ENCODE results near the gene STAC3.

Gene STAC3

DNA sequence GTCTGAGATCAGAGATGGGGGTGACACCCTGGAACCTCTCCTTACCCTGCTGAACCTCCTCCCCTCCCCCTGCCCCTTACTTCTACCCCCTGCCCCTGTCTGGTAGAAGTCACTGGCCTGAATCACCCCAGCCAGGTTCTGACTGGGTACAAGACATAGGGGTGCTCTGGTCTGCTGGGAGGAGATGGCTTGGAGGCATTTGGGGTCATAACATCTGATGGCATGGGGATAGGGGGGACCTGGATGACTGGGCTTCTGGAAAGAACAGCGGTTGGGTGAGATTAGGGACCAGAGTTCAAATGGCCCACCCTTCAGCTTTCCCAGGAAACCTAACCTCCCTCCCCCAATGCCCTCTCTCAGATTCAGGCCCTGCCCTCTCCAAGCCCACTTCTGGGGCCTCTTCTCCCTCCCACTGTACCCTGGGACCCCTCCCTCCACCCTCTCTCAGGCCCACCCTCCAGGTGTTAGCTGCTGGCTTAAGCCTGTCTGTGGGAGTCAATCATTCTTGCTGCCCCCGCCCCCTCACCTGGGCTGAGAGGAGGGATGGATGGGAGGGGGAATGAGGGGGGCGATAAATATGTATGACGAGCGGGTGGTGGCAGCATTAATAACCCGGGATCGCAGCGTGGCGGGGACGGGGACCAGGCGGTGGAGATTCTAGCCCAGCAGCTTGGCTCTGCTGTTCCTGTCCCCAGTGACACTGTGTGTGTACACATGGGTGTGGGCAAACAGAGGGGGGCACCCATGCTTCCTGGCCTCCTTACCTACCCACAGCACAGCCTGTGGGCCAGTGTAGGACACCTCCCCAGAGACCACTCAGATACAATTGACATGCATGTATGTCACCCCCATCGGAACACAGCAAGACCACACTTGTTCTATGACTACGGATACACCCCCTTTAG is 28.4 kb downstream of the STAC3 start:
- H3K4me3 ChIP-seq (ENCODE audit: low read depth, low read length) = no peak overlapping the region
- DNase-seq (ENCODE audit: low read depth, low spot score) = no peak
- in situ Hi-C loops (cut with HindIII; ENCODE audit: low sequenced_read_pairs) = no loop called here
- TF ChIP-seq, protein P1, sequence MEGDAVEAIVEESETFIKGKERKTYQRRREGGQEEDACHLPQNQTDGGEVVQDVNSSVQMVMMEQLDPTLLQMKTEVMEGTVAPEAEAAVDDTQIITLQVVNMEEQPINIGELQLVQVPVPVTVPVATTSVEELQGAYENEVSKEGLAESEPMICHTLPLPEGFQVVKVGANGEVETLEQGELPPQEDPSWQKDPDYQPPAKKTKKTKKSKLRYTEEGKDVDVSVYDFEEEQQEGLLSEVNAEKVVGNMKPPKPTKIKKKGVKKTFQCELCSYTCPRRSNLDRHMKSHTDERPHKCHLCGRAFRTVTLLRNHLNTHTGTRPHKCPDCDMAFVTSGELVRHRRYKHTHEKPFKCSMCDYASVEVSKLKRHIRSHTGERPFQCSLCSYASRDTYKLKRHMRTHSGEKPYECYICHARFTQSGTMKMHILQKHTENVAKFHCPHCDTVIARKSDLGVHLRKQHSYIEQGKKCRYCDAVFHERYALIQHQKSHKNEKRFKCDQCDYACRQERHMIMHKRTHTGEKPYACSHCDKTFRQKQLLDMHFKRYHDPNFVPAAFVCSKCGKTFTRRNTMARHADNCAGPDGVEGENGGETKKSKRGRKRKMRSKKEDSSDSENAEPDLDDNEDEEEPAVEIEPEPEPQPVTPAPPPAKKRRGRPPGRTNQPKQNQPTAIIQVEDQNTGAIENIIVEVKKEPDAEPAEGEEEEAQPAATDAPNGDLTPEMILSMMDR (IDR thresholded peaks at IDR 0.05; ENCODE audit: low read depth, low read length) = no peak

DNA sequence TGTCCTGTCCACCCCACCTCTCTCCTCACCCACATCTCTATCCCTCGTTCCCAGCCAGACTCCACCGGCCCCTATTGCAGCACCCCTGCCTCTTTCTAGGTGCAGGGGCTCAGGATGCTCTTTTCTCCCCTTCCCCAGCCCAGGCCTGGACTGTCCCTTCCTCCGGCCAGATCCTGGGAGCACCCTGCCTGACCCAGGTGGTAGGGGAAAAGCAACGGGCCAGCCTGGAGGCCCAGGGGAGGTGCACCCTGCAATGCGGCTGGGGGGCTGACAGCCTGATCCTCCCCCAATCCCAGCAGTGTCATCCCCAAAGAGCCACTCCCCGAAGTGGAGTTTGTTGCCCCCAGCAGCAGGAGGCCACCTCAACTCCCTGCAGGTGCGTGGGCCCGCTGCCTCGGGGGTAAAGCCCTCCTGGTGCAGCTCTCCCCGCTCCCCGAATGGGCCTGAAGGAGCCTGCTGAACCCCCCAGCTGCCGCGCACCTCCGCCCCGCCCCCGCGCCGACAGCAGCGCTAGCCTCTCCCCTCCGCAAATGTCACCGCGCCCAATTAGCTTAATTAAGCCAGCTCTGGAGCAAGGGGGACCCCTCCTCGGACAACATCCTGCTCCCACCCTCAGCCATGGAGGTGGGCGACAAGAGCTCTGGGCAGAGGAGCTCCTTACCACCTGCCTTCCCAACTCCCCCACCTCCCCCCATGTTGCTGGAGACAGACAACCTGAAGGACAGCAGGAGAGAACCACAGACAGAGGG is 29.6 kb downstream of the STAC3 start:
- in situ Hi-C loops (cut with HindIII; ENCODE audit: low sequenced_read_pairs) = no loop called here
- TF ChIP-seq, protein P1 (IDR thresholded peaks at IDR 0.05; ENCODE audit: low read depth, low read length) = no peak
- DNase-seq (ENCODE audit: low read depth, low spot score) = no peak
- no peak overlapping the region for H3K4me3 ChIP-seq (ENCODE audit: low read depth, low read length)

DNA sequence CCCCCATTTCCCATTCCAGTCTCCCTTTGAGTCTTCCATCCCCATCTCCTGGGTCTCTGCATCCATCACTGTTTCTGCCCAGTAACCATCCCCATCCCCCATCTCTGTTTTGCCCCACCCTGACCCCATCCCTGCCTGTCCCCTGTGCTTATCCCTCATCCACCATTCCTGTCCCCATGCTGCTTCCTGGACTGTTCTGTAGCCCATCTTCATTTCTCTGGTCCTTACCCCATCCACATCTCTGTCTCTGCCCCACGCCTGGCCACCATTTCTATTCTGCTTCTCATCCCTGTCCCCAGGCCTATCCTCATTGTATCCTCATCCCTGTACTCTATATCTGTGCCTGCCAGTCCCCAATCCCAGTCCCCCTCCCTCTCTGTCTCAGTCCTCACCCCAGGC is 30.2 kb downstream of the STAC3 start:
- TF ChIP-seq, protein P1 (IDR thresholded peaks at IDR 0.05; ENCODE audit: low read depth, low read length) = no peak
- no peak for DNase-seq (ENCODE audit: low read depth, low spot score)
- no peak overlapping the region for H3K4me3 ChIP-seq (ENCODE audit: low read depth, low read length)
- in situ Hi-C loops (cut with HindIII; ENCODE audit: low sequenced_read_pairs) = no loop called here

DNA sequence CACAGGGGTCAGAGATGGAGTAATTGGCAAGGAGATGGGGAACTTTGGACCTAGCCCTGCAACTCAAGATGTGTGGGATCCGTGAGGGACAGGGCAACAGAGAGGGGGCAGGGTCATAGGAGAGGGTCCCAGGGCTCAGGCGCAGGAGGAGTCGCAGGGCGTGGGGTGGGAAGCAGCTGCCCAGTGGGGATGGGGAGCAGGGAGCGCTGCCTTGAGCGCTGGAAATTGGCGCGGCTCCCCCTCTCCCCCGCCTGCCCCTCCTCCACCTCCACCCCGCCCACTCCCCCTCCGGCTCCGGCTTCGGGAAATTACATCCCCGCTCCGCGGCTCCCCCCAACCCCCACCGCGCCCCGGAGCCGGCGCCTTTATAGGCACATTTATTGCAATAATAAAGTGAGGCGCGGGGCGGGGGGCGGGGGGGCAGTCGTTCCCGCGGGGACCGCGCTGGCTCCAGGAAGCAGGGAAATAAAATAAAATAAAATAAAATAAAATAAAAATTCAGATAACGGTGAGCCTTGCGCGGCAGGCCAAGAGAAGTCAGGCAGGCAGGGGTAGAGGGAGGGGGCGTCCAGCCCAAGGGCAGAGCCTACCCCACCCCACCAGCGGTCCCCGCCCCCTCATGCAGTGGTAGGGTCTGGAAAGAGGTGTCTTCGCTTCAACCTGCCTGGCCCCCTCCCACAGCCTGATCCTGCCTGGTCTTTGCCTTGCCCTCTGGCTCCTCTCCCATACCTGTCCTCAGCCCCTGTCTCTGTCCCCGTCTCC is 30.8 kb downstream of the STAC3 start:
- in situ Hi-C loops (cut with HindIII; ENCODE audit: low sequenced_read_pairs) = no loop called here
- TF ChIP-seq, protein P1 (IDR thresholded peaks at IDR 0.05; ENCODE audit: low read depth, low read length) = no peak
- H3K4me3 ChIP-seq (ENCODE audit: low read depth, low read length) = no peak overlapping the region
- DNase-seq (ENCODE audit: low read depth, low spot score) = no peak

DNA sequence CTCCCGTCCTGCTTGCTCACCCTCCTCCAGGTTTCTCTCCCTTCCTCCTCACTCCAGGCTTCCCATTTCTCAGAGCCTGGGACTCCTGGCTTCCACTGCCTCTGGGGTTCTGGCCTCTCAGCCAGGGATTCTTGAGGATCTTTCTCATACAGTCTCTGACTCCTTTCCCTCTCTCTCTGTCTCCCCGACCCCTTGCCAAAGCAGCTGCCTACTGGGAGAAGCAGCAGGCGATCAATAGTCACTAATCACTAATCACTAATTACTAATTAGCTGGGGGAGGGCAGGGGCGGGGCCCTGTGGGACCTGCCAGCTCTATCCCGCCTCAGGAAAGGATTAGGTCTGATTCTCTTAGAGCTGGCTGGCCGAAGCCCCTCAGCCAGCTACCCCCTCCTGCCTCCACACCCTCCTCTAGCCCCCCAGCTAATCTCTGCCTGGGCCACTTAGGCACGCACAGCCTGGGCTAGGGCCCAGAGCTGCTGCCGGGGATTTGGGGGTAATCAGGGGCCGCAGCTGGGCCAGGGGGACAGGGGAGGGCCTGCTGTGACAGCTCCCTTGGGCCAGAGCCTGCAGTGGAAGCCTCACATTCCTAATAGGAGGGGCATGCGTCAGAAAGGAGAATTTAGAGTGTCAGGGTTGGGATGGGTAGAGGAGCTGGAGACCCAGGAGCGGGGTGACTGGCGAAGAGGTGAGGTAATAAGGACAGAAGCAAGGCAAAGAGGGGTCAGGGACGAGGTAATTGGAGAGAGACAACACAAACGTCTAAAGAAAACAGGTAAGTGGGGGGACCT is 31.6 kb downstream of the STAC3 start:
- no peak overlapping the region for H3K4me3 ChIP-seq (ENCODE audit: low read depth, low read length)
- DNase-seq (ENCODE audit: low read depth, low spot score) = no peak
- in situ Hi-C loops (cut with HindIII; ENCODE audit: low sequenced_read_pairs) = no loop called here
- TF ChIP-seq, protein P1 (IDR thresholded peaks at IDR 0.05; ENCODE audit: low read depth, low read length) = no peak

Measured in astrocyte of the spinal cord (primary cell).